Activated CD8-positive, alpha-beta memory T cell treated with anti-CD3 and anti-CD28 coated beads for 24 hours (primary cell): ENCODE data around the gene CAMSAP2.

Experiments
- DNase-seq: peaks from one replicate; pipeline ENCODE4 v3.0.0-alpha.2; 2020

CAMSAP2 gene

DNA sequence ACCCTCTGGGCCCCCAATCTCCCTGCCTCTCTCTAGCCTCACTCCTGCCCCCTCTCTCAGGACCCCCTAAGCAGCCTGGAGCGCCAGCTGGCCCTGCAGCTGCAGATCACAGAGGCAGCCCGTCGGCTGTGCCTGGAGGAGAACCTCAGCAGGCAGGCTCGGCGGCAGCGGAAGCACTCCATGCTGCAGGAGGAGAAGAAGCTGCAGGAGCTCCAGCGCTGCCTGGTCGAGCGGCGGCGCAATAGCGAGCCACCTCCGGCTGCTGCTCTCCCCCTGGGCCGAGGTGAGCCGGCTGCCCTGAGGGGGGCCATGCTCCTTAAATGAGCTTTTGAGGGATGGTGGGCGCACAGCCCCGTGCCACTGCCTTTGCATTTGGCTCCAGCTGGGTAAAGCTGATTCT lies 162.2 kb downstream of the CAMSAP2 start:
- DNase-seq: no peak

DNA sequence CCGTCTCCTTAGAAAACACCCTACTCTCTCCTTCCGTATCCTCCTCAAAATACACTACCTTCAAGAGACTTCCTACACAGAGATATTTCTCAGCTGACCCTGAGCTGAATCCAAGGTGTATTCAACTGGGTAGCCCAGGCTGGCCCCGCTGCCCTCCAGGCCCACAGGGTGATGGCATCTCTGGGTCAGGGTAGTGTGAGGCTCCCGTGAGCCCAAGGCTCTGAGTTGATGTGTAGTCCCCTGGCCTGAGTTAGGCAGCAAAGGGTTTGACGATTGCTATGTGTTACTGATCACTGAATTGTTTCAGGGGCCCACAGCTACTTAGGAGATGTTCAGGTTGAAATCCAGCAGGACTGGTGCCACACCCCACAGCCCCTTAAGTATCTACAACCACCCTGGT lies 162.7 kb downstream of the CAMSAP2 start:
- no peak for DNase-seq

GRCh38 chr1:200901796-200902444 lies 163.2 kb downstream of the CAMSAP2 start:
- no peak for DNase-seq

- DNase-seq: no peak
Observed at GRCh38 chr1:200903793-200904192, 165.1 kb downstream of the CAMSAP2 start.

GRCh38 chr1:200904772-200905171 lies 166.1 kb downstream of the CAMSAP2 start:
- no peak for DNase-seq

GRCh38 chr1:200905411-200906052 lies 166.8 kb downstream of the CAMSAP2 start:
- no peak for DNase-seq

DNA sequence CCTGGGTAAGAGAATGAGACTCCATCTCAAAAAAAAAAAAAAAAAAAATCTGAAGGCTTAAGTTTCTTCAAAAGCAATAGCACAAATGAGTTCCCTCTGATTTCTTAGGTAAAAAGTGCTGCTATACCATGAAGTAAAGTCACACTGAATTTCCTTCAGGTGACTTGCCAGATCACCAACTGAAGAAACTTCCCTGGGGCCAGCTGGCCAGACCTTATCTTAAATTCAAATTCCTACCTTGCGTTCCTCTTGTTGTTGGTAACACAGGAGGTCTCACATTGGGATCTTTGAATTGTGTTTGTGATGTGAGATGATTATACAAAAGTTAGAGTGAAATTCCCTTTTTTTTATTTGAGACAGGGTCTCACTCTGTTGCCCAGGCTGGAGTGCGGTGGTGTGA lies 167.8 kb downstream of the CAMSAP2 start:
- no peak for DNase-seq

DNA sequence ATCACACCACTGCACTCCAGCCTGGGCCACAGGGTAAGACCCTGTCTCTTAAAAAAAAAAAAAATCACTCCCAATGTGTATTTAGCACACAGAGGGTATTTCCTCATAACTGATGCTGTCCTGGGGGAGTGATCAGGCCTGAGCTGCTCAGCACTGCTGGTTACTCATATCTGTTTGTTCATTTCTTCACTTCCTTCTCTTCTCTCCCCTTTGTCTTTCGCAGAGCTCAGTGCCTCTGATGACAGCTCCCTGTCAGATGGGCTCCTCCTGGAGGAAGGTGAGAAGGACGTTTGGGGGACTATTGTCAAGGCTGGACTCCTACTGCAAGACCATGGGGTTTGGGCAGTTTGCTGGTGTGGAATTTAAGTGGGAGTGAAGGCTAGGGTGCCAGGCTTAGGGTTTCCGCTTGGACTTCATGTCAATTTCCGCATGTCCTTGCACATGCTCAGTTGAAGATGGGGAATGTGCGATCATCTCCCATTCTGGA lies 169.0 kb downstream of the CAMSAP2 start:
- DNase-seq: no peak

- no peak for DNase-seq
Observed at GRCh38 chr1:200908191-200908868, 169.6 kb downstream of the CAMSAP2 start.

GRCh38 chr1:200909071-200909470 lies 170.4 kb downstream of the CAMSAP2 start:
- no peak for DNase-seq

DNA sequence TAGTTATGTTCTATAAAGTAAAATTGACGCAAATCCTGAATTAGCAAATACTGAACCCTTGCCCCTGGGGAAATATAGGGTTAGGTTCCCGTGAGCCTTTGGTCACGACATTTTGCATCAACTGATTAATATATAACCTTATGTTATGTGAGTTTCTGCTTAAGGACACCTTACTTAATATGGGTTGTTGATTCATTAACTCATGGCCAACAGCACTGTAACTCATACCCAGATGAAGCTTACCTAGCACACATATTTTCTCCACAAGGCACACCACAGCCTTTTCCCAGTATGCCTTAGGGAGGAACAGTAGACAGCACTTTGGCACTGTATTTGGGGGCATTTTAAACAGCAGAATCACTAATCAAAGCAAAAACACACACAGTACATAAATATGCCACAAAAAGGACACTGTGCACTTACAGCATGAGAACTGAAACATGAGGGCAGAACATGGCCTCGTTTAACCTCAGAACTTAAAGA lies 171.1 kb downstream of the CAMSAP2 start:
- no peak for DNase-seq
